Vagina (tissue), 2 donors: ENCODE data around the gene POMC. TPM values are rescaled to one million over a fixed set of nuclear protein-coding genes. Genes with fewer than 3 reads are reported as not detected.
"Not testable (repeated sequence)": the region's sequence is repeated elsewhere in the genome, so short reads cannot be mapped to it uniquely, and the experiment has no call there.

Source experiments
- DNase-seq, 2 donors: peaks; one replicate each; pipeline ENCODE4 v3.0.0-alpha.2; 2017; ENCODE audit errors: extremely low spot score in 2 of 2
- H3K27ac ChIP-seq: fragments of 200-600 bp; sonication (generic); one replicate; pipeline ENCODE4 v1.5.1; 2019
- H3K27me3 ChIP-seq: fragments of 200-600 bp; sonication (generic); one replicate; pipeline ENCODE4 v1.5.1; 2019
- H3K36me3 ChIP-seq, 2 donors: fragments of 200-600 bp; sonication (generic); one replicate each; pipeline ENCODE4 v1.5.1; 2017 to 2019
- H3K4me1 ChIP-seq: fragments of 200-600 bp; sonication (generic); one replicate; pipeline ENCODE4 v1.5.1; 2019
- H3K4me3 ChIP-seq, 2 donors: fragments of 200-600 bp; sonication (generic); 1 replicate in 1 of 2; 2 replicates in 1 of 2; pipeline ENCODE4 v1.5.1; 2016 to 2019
- H3K9me3 ChIP-seq: fragments of 200-600 bp; sonication (generic); one replicate; pipeline ENCODE4 v1.5.1; 2019
- POLR2A ChIP-seq, 2 donors: fragments of 450-650 bp; IDR thresholded peaks; one replicate each; pipeline ENCODE4 v1.6.1; 2017; ENCODE audit warnings: antibody characterized with exemption in 2 of 2, mild to moderate bottlenecking in 2 of 2, moderate library complexity in 2 of 2
- POLR2AphosphoS5 ChIP-seq, 2 donors: sonication (generic); formaldehyde crosslinking; IDR thresholded peaks; one replicate each; pipeline ENCODE4 v1.9.0; 2017; ENCODE audit warnings: antibody characterized with exemption in 2 of 2, mild to moderate bottlenecking in 2 of 2, low read depth in 1 of 2; ENCODE audit not compliant: insufficient read depth in 1 of 2
- intact Hi-C: fragments of 100-400 bp; cut with DNase I; formaldehyde crosslinking; loops from one replicate; pipeline ENCODE4 v1.15.1; 2023
- total RNA-seq: library from RNA; depleted of rRNA; stranded (reverse); fragments of >200 nt; gene quantifications from one replicate; pipeline ENCODE4 v1.2.3, GENCODE V29; 2016
- TF ChIP-seq, protein P1 (sequence below), 3 experiments: fragments of 450-650 bp in 2 of 3; fragments of 200-600 bp in 1 of 3; sonication (generic) in 1 of 3; IDR thresholded peaks; one replicate each; pipeline ENCODE4 v1.5.1; 2017 to 2019; ENCODE audit warnings: antibody characterized with exemption in 3 of 3, mild to moderate bottlenecking in 2 of 3, moderate library complexity in 2 of 3

The POMC gene
- total RNA-seq, 1 donor from 2014 or later: 2.5 TPM

DNA sequence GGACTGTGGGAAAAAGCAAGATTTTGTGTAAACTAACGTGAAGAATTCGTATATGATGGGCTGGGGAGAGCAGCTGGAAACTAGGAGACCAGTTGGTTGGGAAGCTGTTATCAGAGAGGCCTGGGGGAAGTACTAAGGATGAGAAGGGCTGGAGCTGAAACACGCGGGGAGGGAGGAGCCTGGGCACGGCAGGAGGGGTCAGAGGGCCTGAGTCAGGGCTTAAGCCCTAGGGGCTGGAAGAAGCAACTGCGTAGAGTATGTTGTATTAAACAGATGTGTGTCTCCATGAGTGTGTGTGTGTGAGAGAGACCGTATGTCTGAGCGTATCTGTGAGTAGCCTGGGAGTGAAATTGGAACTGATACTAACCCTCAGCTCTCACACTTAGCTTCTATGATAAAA is 8.4 kb downstream of the POMC start:
- H3K4me1 ChIP-seq: no peaks in the 10 kb centered on the region
- no peak overlapping the region for H3K27ac ChIP-seq
- no peaks in the 10 kb centered on the region for H3K27me3 ChIP-seq
- TF ChIP-seq POLR2AphosphoS5 (IDR thresholded peaks at IDR 0.05; ENCODE audit: insufficient read depth in 1 of 2, low read depth in 1 of 2): no peak
- no peak for TF ChIP-seq POLR2A (IDR thresholded peaks at IDR 0.05)
- TF ChIP-seq, protein P1, sequence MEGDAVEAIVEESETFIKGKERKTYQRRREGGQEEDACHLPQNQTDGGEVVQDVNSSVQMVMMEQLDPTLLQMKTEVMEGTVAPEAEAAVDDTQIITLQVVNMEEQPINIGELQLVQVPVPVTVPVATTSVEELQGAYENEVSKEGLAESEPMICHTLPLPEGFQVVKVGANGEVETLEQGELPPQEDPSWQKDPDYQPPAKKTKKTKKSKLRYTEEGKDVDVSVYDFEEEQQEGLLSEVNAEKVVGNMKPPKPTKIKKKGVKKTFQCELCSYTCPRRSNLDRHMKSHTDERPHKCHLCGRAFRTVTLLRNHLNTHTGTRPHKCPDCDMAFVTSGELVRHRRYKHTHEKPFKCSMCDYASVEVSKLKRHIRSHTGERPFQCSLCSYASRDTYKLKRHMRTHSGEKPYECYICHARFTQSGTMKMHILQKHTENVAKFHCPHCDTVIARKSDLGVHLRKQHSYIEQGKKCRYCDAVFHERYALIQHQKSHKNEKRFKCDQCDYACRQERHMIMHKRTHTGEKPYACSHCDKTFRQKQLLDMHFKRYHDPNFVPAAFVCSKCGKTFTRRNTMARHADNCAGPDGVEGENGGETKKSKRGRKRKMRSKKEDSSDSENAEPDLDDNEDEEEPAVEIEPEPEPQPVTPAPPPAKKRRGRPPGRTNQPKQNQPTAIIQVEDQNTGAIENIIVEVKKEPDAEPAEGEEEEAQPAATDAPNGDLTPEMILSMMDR (IDR thresholded peaks at IDR 0.05): no peak
- DNase-seq: no peak
- H3K9me3 ChIP-seq: no peaks in the 10 kb centered on the region
- intact Hi-C loops: no loop called here
- H3K36me3 ChIP-seq: no peaks in the 10 kb centered on the region
- H3K4me3 ChIP-seq: no peak overlapping the region

DNA sequence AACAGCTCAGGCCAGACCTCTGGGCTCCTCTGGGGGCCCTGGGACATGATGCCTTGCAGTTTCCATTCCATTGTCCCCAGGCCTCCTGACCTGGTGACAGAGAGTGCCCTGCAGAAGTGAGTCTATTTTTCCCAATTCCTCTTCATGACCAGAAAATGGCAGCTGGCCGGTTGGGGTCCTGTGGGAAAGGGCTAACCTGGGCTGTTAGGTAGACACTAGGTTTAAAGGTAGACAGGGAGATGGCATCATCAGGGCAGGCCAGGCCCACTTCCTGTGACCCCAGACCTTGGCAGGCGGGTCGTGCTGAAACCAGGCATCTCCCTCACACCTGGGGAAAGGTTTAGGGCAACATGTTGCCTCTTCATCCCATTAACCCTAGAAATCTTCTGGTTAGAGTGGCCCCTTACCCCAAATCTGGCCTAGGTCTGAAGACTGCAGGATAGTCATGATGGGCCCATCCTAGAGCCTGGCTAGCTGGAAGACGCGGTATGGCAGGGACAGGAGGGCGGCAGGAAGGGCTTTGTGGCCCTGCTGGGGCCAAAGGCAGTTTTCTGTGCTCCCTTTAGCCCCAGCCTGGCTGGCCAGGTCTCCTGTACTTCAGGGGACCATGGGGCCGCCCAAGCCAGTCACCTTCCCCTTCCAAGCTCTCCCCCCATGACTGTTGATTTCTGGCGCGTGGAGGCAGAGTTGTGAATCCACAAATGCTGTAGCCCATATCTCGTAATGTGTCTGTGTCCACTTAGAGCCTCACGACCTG is 10.1 kb downstream of the POMC start:
- Histone ChIP-seq H3K4me3 (no peak overlapping the region), H3K27ac (no peak overlapping the region), H3K27me3 (no peaks in the 10 kb centered on the region), H3K9me3 (no peaks in the 10 kb centered on the region), H3K36me3 (no peaks in the 10 kb centered on the region), H3K4me1 (no peaks in the 10 kb centered on the region)
- intact Hi-C loops: no loop called here
- no peak for DNase-seq
- TF ChIP-seq, protein P1 (IDR thresholded peaks at IDR 0.05): no peak
- no peak for TF ChIP-seq POLR2AphosphoS5 (IDR thresholded peaks at IDR 0.05; ENCODE audit: insufficient read depth in 1 of 2, low read depth in 1 of 2)
- no peak for TF ChIP-seq POLR2A (IDR thresholded peaks at IDR 0.05)

DNA sequence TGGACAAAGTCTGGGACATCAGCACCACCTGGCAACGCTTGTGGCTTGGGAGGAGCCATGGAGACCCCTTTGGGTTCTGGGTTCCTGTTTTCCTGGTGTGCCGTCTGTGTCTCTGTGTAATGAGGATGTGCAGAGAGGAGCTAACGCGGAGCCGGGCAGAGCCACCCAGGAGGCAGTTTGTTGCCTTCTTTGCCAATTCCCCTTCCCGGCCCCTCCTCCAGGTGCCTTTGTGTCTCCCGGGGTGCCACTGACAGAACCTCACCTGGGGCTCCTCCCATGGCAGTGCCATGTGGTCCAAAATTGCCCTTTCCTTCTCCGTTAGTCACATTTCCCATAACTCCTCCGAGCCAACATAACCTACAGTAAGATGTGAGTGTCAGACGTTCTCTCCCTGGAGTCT is 13.0 kb downstream of the POMC start:
- DNase-seq: no peak
- intact Hi-C loops: no loop called here
- H3K27ac ChIP-seq: no peak overlapping the region
- H3K27me3 ChIP-seq: no peaks in the 10 kb centered on the region
- no peaks in the 10 kb centered on the region for H3K9me3 ChIP-seq
- H3K4me3 ChIP-seq: no peak overlapping the region
- H3K36me3 ChIP-seq: no peaks in the 10 kb centered on the region
- TF ChIP-seq POLR2AphosphoS5 (IDR thresholded peaks at IDR 0.05; ENCODE audit: insufficient read depth in 1 of 2, low read depth in 1 of 2): no peak
- TF ChIP-seq, protein P1 (IDR thresholded peaks at IDR 0.05): no peak
- TF ChIP-seq POLR2A (IDR thresholded peaks at IDR 0.05): no peak
- no peaks in the 10 kb centered on the region for H3K4me1 ChIP-seq

DNA sequence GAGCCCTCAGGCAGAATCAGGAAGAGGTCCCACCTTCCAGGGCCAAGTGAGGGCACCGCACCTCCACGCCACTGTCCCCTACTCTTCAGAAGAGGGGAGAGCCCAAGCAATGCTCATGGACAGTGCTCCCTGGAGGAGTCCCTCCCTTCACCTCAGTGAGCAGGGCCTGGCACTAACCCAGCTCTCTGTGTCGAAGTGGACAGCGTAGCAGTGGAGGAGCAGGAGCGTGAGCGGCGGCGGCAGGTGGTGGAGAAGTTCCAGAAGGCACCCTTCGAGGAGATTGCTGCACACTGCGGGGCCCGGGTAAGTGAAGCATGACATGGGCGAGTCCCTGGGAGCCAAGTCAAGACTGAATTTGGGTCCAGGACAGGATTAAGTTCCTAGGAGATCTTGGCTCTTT is 16.7 kb downstream of the POMC start:
- H3K36me3 ChIP-seq: no peaks in the 10 kb centered on the region
- DNase-seq: no peak
- H3K27ac ChIP-seq: no peak overlapping the region
- H3K9me3 ChIP-seq: no peaks in the 10 kb centered on the region
- no peaks in the 10 kb centered on the region for H3K27me3 ChIP-seq
- H3K4me1 ChIP-seq: no peaks in the 10 kb centered on the region
- intact Hi-C loops: no loop called here
- H3K4me3 ChIP-seq: no peak overlapping the region
- TF ChIP-seq POLR2A (IDR thresholded peaks at IDR 0.05): no peak
- TF ChIP-seq, protein P1 (IDR thresholded peaks at IDR 0.05): no peak
- TF ChIP-seq POLR2AphosphoS5 (IDR thresholded peaks at IDR 0.05; ENCODE audit: insufficient read depth in 1 of 2, low read depth in 1 of 2): no peak

DNA sequence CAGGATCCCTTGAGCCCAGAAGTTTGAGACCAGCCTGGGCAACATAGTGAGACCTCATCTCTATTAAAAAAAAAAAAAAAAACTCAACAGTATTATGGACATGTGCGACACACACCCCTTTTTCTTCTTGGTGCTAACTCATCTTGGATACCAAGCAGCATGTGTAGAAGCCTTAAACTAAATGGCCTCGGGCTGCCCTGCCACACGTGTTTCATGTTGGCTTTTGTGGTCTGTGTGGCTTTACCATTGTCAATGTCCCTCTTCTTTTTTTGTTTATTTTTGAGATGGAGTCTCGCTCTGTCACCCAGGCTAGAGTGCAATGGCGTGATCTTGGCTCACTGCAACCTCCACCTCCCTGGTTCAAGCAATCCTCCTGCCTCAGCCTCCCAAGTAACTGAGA is 17.4 kb downstream of the POMC start:
- intact Hi-C loops, H3K9me3 ChIP-seq, H3K4me3 ChIP-seq, H3K27ac ChIP-seq, DNase-seq, H3K4me1 ChIP-seq, H3K36me3 ChIP-seq, H3K27me3 ChIP-seq: not testable (repeated sequence)
